ENCODE data around the gene KCNK15.
A peak's percentile ranks its signal among the peaks of the same experiment; 100 is the strongest.

KCNK15 gene

DNA sequence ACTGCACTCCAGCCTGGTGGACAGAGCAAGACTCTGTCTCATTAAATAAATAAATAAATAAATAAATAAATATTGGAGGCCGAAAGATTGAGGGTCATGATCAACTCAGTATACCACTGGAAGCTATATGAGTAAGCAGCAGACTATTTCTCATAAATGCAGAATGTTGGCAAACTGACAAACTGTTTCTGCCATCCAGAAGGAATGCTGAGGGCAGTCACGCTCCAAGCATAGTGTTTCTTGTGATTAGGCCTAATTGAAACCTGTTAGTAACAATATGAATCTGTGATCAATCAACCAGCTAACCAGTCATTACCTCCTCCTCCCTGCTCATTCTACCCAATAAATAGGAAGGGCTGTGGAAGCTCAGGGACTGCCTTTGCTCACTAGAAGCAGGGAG is 15.2 kb upstream of the KCNK15 start:
- H3K27ac ChIP-seq = no peak overlapping the region

DNA sequence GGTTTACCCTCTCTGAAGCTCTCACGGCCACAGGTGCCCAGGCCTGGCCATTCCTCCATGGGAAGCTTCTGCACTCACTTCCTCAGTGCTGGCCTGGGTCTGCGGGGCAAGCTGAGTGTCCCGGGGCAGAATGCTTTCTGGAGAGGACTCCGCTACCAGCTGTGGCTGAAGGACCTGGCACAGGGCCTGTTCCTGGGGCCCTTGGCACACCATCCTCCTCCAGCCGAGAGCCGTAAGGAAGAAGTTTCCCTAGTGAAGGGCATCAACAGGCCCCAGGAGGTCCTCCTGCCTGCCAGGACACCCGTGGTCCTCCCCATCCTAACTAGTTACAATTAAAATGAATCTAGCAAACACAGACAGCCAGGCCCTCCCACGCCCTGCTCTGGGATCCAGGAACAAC is 14.0 kb upstream of the KCNK15 start:
- no peak for TF ChIP-seq ZFX (IDR thresholded peaks at IDR 0.05; ENCODE audit: borderline replicate concordance)
- TF ChIP-seq, protein P1, sequence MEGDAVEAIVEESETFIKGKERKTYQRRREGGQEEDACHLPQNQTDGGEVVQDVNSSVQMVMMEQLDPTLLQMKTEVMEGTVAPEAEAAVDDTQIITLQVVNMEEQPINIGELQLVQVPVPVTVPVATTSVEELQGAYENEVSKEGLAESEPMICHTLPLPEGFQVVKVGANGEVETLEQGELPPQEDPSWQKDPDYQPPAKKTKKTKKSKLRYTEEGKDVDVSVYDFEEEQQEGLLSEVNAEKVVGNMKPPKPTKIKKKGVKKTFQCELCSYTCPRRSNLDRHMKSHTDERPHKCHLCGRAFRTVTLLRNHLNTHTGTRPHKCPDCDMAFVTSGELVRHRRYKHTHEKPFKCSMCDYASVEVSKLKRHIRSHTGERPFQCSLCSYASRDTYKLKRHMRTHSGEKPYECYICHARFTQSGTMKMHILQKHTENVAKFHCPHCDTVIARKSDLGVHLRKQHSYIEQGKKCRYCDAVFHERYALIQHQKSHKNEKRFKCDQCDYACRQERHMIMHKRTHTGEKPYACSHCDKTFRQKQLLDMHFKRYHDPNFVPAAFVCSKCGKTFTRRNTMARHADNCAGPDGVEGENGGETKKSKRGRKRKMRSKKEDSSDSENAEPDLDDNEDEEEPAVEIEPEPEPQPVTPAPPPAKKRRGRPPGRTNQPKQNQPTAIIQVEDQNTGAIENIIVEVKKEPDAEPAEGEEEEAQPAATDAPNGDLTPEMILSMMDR (IDR thresholded peaks at IDR 0.05) = no peak
- H3K27ac ChIP-seq = no peak overlapping the region

More for the DNA sequence above, 15.2 kb upstream of the KCNK15 start:
- TF ChIP-seq, protein P1 (IDR thresholded peaks at IDR 0.05) = no peak
- TF ChIP-seq ZFX (IDR thresholded peaks at IDR 0.05; ENCODE audit: borderline replicate concordance) = no peak

DNA sequence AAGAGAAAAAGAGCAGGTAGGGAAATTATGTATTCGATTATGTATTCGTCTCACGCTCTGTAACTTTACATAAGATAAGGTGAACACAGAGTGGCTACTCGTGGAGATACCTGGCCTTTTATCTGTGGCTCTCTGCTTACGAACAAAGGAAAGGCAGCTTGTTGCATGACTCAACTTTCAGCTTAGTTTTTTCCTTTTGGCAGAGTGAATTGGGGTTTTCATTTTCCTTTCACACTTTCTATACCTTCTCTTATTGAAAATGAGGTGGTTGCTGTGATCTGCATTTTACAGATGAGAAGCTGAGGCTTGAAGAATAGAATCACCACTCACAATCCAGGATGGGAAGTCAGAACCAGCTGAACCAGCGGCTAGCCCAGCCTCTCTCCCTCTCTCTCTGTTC is 13.3 kb upstream of the KCNK15 start:
- H3K27ac ChIP-seq = no peak overlapping the region
- TF ChIP-seq, protein P1 (IDR thresholded peaks at IDR 0.05) = no peak
- no peak for TF ChIP-seq ZFX (IDR thresholded peaks at IDR 0.05; ENCODE audit: borderline replicate concordance)

DNA sequence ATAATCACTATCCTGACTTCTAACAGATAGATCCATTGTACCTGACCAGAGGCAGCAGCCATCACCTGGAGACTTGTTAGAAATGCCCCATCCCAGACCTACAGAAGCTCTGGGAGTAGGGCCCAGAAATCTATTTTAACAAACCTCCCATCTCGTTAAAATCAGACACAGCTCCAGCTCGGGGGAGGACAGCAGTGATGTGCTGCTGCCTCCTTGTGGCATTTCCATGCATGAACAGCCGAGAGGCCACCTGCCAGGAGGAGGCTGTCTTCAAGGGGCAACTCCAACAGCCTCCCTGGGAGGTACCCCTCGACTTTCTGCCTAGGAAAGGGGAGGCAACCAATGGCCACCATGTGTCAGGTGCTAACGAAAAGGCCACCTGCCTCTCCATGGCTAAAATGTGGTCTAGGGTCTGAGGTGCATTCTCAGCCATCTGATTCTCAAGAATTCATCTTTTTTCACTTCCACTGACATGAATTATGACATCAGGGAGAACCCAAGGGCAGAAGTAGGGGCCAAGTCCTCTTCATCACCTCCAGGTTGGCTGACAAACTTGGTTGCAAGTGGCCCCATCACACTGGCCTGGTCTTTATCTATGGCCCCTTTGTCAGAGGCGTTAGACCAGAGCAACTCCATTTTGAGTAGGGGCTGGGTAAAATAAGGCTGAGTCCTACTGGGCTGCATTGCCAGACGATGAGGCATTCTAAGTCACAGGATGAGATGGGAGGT is 12.2 kb upstream of the KCNK15 start:
- no peak overlapping the region for H3K27ac ChIP-seq
- TF ChIP-seq, protein P1 (IDR thresholded peaks at IDR 0.05) = peak; percentile 92
- TF ChIP-seq ZFX (IDR thresholded peaks at IDR 0.05; ENCODE audit: borderline replicate concordance) = no peak

DNA sequence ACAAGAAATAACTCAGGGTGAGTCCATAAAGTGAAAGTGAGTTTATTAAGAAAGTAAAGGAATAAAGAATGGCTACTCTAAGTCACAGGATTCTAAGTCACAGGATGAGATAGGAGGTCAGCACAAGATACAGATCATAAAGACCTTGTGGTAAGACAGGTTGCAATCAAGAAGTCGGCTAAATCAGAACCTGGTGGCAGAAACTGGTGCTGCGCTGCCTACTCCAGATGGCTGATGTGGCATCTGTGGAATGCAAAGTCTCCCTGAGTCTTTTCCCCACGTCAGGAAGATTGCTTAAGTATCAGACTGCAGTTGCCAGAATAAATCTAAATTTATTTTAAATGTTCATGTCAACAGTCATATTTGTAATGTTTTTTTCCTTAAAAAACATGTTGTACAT is 10.7 kb upstream of the KCNK15 start:
- no peak for TF ChIP-seq ZFX (IDR thresholded peaks at IDR 0.05; ENCODE audit: borderline replicate concordance)
- TF ChIP-seq, protein P1 (IDR thresholded peaks at IDR 0.05) = no peak

DNA sequence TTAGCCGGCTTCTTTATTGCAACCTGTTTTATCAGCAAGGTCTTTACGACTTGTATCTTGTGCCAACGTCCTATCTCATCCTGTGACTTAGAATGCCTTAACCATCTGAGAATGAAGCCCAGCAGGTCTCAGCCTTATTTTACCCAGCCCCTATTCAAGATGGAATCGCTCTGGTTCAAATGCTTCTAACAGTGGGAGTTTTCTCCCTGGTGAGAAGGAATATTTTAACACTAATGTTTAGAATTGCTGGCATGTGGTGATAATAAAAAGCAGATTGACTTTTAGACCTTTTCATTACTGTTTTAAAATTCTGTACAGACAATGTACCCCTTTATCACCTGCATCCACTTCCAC is 9.9 kb upstream of the KCNK15 start:
- H3K27ac ChIP-seq = no peak overlapping the region
- TF ChIP-seq, protein P1 (IDR thresholded peaks at IDR 0.05) = no peak
- TF ChIP-seq ZFX (IDR thresholded peaks at IDR 0.05; ENCODE audit: borderline replicate concordance) = no peak

More for the DNA sequence above, 10.7 kb upstream of the KCNK15 start:
- H3K27ac ChIP-seq = no peak overlapping the region

DNA sequence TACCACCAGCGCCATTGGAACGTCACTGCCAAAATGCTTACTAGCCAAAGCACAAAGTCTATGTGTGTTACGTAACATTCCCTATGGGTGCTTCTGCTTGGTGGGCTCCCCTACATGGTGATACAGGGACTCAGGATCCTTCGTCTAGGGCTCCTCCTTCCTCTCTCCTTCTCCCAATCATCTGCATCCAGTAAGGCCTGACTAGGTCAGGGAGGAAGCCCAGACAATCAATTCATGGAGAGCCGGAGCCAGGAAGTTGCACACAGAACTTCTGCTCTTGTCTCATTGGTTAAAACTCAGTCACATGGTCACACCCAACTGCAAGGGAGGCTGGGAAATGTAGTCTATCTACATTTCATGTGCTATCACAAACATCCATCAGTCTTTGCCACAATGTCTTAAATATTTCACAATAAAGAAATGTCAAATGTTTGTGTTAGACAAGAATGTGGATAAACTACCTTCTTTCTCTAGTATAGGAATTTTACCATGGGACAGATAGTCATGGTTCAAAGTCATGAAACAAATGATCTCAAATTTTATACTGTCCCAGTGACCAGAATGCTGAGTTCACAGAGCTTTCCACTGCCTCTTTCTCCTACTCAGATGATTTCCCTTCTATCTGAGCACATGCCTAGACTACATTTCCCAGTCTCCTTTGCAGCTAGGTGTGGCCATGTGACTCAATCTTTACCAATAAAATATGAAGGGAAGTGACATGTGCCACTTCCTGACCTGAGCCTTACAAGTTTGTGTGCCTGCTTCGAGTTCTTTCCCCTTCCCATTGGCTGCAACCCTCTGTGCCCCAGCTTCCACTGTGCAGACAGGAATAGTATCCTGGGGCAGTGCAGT is 9.3 kb upstream of the KCNK15 start:
- H3K27ac ChIP-seq = no peak overlapping the region
- TF ChIP-seq, protein P1 (IDR thresholded peaks at IDR 0.05) = no peak
- no peak for TF ChIP-seq ZFX (IDR thresholded peaks at IDR 0.05; ENCODE audit: borderline replicate concordance)
